ENCODE results near the gene RIN3.
A peak's percentile ranks its signal among the peaks of the same experiment; 100 is the strongest.

RIN3 gene

GRCh38 chr14:92578511-92578910 lies 64.9 kb downstream of the RIN3 start:
- no peaks in the 10 kb centered on the region for H3K79me2 ChIP-seq (ENCODE audit: low read length)
- peaks cover 31% of the 10 kb centered on the region for H3F3A ChIP-seq (ENCODE audit: insufficient read depth, low read length)
- DNase-seq, result no peak
- H3K9me3 ChIP-seq (replicated peaks; ENCODE audit: insufficient read depth, low read length), result no peaks in the 10 kb centered on the region
- no peaks in the 10 kb centered on the region for H3K36me3 ChIP-seq (replicated peaks; ENCODE audit: insufficient read depth, low read length)
- no peak overlapping the region for H3K4me3 ChIP-seq (ENCODE audit: low read length)
- H3K4me2 ChIP-seq (ENCODE audit: low read depth, low read length), result no peak overlapping the region
- no peaks in the 10 kb centered on the region for H3K9me2 ChIP-seq (replicated peaks; ENCODE audit: insufficient read depth, low read length)
- H3K27ac ChIP-seq (ENCODE audit: low read length), result no peak overlapping the region; the same call in 1 of the 2 replicates
- peaks cover 54% of the 10 kb centered on the region for H3K4me1 ChIP-seq (ENCODE audit: low read length)
- H3K27me3 ChIP-seq (replicated peaks; ENCODE audit: insufficient read depth, low read length), result no peaks in the 10 kb centered on the region
- no peak overlapping the region for H2AFZ ChIP-seq (ENCODE audit: low read length)
- no peak overlapping the region for H3K9ac ChIP-seq (ENCODE audit: low read length)
- TF ChIP-seq EZH2 (optimal IDR thresholded peaks at IDR 0.05; ENCODE audit: low read depth, low read length) (no peak), EZH2phosphoT487 (IDR thresholded peaks at IDR 0.05; ENCODE audit: low read length) (no peak)
- TF ChIP-seq, protein P1, sequence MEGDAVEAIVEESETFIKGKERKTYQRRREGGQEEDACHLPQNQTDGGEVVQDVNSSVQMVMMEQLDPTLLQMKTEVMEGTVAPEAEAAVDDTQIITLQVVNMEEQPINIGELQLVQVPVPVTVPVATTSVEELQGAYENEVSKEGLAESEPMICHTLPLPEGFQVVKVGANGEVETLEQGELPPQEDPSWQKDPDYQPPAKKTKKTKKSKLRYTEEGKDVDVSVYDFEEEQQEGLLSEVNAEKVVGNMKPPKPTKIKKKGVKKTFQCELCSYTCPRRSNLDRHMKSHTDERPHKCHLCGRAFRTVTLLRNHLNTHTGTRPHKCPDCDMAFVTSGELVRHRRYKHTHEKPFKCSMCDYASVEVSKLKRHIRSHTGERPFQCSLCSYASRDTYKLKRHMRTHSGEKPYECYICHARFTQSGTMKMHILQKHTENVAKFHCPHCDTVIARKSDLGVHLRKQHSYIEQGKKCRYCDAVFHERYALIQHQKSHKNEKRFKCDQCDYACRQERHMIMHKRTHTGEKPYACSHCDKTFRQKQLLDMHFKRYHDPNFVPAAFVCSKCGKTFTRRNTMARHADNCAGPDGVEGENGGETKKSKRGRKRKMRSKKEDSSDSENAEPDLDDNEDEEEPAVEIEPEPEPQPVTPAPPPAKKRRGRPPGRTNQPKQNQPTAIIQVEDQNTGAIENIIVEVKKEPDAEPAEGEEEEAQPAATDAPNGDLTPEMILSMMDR (IDR thresholded peaks at IDR 0.05; ENCODE audit: low read length), result no peak
- no peaks in the 10 kb centered on the region for H4K20me1 ChIP-seq (ENCODE audit: insufficient read depth, low read length)

DNA sequence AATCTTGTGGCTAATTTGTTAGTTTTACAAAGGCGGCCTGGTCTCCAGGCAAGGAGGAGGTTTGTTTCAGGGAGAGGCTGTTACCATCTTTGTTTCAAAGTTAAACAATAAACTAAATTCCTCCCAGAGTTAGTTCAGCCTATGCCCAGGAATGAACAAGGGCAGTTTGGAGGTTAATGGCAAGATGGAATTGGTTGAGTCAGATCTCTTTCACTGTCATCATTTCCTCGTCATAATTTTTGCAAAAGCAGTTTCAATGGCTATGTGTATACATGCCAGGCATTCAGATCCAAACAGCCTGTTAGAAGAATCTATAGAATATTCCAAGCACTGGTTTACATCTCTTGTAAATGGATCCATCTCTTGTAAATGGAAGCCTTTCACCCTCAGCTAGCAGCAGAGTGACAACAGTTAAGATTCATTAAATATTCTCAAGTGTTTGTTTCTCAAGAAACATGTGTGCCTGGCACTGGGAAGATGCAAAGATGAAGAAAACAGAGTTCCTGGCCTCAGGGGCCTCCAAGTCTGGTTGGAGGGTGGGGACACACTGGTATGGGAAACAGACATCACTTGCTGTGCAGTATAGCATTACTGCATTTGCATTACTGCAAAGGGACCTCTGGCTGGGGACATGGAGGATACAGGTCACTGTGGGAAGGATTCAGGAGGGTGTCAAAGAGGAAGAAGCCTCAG lies 65.8 kb downstream of the RIN3 start:
- Histone ChIP-seq H4K20me1 (ENCODE audit: insufficient read depth, low read length) (no peaks in the 10 kb centered on the region), H3K27me3 (replicated peaks; ENCODE audit: insufficient read depth, low read length) (no peaks in the 10 kb centered on the region), H3K4me1 (ENCODE audit: low read length) (peaks cover 54% of the 10 kb centered on the region), H3K36me3 (replicated peaks; ENCODE audit: insufficient read depth, low read length) (no peaks in the 10 kb centered on the region), H3K9me3 (replicated peaks; ENCODE audit: insufficient read depth, low read length) (no peaks in the 10 kb centered on the region), H3K4me2 (ENCODE audit: low read depth, low read length) (no peak overlapping the region), H3F3A (ENCODE audit: insufficient read depth, low read length) (peaks cover 31% of the 10 kb centered on the region), H2AFZ (ENCODE audit: low read length) (no peak overlapping the region), H3K4me3 (ENCODE audit: low read length) (no peak overlapping the region), H3K27ac (ENCODE audit: low read length) (no peak overlapping the region), H3K9me2 (replicated peaks; ENCODE audit: insufficient read depth, low read length) (no peaks in the 10 kb centered on the region), H3K79me2 (ENCODE audit: low read length) (no peaks in the 10 kb centered on the region), H3K9ac (ENCODE audit: low read length) (no peak overlapping the region)
- no peak for TF ChIP-seq EZH2 (optimal IDR thresholded peaks at IDR 0.05; ENCODE audit: low read depth, low read length)
- no peak for TF ChIP-seq EZH2phosphoT487 (IDR thresholded peaks at IDR 0.05; ENCODE audit: low read length)
- TF ChIP-seq, protein P1 (IDR thresholded peaks at IDR 0.05; ENCODE audit: low read length), result no peak
- DNase-seq, result no peak

- no peaks in the 10 kb centered on the region for H3K79me2 ChIP-seq (ENCODE audit: low read length)
- H3K4me2 ChIP-seq (ENCODE audit: low read depth, low read length), result peak overlapping the region; percentile 90
- H3K27ac ChIP-seq (ENCODE audit: low read length), result peak overlapping the region; percentile 96
- H2AFZ ChIP-seq (ENCODE audit: low read length), result 0 out of 2 replicates have a peak overlapping the region, but pooled peaks have one; percentile 26
- H3K27me3 ChIP-seq (replicated peaks; ENCODE audit: insufficient read depth, low read length), result no peaks in the 10 kb centered on the region
- H3F3A ChIP-seq (ENCODE audit: insufficient read depth, low read length), result peaks cover 38% of the 10 kb centered on the region
- H3K4me3 ChIP-seq (ENCODE audit: low read length), result 0 out of 2 replicates have a peak overlapping the region, but pooled peaks have one; percentile 20
- H3K36me3 ChIP-seq (replicated peaks; ENCODE audit: insufficient read depth, low read length), result no peaks in the 10 kb centered on the region
- TF ChIP-seq, protein P1 (IDR thresholded peaks at IDR 0.05; ENCODE audit: low read length), result no peak
- TF ChIP-seq EZH2phosphoT487 (IDR thresholded peaks at IDR 0.05; ENCODE audit: low read length) (no peak), EZH2 (optimal IDR thresholded peaks at IDR 0.05; ENCODE audit: low read depth, low read length) (no peak)
- no peaks in the 10 kb centered on the region for H4K20me1 ChIP-seq (ENCODE audit: insufficient read depth, low read length)
- H3K9me2 ChIP-seq (replicated peaks; ENCODE audit: insufficient read depth, low read length), result no peaks in the 10 kb centered on the region
- peaks cover 64% of the 10 kb centered on the region for H3K4me1 ChIP-seq (ENCODE audit: low read length)
- H3K9me3 ChIP-seq (replicated peaks; ENCODE audit: insufficient read depth, low read length), result no peaks in the 10 kb centered on the region
- peak; percentile 84 for DNase-seq
- H3K9ac ChIP-seq (ENCODE audit: low read length), result peak overlapping the region; percentile 60
Observed at GRCh38 chr14:92581206-92581605, 67.6 kb downstream of the RIN3 start.
